OCI-M1 (cell line): ENCODE measurements around the gene GRIA4.
"Not testable (repeated sequence)": the region's sequence is repeated elsewhere in the genome, so short reads cannot be mapped to it uniquely, and the experiment has no call there.

Experiments used
- DNase-seq: peaks from one replicate; lab custom pipeline; 2025; lab: John Stamatoyannopoulos, UW

The GRIA4 gene

DNA sequence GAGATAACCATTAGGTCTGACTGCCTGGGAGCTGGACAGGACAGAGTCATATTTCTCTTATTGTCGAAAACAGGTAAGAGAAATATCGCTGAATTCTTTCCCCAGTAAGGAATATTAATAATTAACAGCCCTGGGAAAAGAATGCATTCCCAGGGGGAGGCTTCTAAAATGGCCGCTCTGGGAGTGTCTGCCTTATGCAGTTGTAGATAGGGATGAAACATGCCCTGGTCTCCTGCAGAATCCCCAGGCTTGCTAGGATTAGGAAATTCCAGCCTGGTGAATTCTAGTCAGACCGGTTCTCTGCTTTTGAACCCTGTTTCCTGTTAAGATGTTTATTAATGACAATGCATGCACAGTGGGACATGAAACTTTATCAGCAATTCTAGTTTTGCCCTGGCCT lies 393.2 kb downstream of the GRIA4 start:
- DNase-seq, result not testable (repeated sequence)

DNA sequence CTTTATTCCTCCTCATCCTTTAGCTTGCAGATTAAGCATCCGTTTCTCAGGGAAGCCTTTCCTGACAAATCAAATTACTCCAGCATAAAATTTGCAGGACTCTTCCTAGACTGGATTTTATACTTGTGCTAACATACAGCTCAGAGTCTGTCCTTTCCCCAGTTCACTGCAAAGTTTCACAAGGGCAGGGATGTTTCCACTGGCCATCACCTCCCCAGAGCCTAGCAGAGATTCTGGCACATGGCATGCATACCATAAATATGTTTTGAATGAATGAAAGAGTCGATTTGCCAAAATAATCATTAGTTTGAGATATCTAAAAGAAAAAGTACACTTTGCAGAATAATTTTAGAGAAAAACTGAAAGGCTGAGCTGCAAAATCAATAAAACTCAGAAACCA lies 401.6 kb downstream of the GRIA4 start:
- no peak for DNase-seq

GRCh38 chr11:106012744-106013143 lies 402.9 kb downstream of the GRIA4 start:
- DNase-seq, result peak; percentile 19

DNA sequence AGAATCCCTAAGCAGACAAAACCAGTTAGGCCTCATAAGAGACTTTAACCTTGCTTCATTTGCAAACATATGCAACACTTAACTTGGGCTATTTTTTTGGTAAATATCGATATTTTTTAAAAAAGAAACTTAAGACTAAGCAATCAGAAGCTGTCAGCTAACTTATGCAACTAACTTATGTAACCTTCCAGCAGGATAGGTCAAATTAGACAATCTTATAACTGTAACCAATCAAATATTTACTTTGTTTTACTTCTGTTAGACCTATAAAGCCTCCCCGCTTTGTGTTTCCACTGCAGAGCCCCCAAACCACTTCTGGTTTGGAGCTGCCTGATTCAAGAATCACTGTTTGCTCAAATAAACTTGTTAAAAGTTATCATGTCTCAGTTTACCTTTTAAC lies 404.2 kb downstream of the GRIA4 start:
- DNase-seq, result no peak

GRCh38 chr11:106014620-106015019 lies 404.7 kb downstream of the GRIA4 start:
- DNase-seq, result no peak

GRCh38 chr11:106015066-106015465 lies 405.2 kb downstream of the GRIA4 start:
- DNase-seq, result no peak

- no peak for DNase-seq
These were observed 407.2 kb downstream of the GRIA4 start for GRCh38 chr11:106017093-106017492.

DNA sequence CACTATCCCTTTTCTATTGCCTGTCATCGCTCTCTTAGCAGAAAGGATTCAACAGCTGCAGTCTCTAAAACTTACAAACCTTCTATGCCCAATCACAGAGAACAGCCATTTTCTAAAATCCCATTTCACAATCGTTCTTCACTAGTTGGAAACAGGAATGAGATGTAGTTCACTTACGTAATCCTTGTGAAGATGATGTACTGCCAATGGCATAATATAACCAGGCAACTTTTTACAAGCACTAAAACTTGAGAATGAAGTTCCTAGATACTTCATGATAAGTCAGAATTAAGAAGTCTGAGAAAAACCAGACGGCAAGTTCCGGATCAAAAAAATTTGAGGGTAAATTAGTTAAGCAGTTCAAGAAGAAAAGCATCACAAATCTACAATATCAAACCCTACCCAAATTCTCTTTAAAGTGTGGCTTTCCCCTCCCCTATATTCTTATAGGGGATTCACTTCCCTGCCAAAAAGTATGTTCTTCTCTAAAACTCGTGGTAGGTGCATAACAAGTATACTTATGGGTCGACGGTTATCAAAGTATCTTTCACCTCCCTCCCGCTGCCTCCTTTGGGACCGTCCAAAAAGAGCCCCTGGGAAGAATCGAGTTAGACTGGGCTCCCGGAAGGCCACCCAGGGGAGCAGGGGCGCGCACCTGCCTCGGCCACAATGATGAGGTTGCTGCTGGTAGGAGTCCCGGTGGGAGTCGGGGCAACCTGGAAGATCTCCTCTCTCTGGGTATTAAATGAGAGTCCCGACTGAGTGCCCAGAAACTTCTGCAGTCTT lies 411.5 kb downstream of the GRIA4 start:
- DNase-seq, result peak; percentile 5

DNA sequence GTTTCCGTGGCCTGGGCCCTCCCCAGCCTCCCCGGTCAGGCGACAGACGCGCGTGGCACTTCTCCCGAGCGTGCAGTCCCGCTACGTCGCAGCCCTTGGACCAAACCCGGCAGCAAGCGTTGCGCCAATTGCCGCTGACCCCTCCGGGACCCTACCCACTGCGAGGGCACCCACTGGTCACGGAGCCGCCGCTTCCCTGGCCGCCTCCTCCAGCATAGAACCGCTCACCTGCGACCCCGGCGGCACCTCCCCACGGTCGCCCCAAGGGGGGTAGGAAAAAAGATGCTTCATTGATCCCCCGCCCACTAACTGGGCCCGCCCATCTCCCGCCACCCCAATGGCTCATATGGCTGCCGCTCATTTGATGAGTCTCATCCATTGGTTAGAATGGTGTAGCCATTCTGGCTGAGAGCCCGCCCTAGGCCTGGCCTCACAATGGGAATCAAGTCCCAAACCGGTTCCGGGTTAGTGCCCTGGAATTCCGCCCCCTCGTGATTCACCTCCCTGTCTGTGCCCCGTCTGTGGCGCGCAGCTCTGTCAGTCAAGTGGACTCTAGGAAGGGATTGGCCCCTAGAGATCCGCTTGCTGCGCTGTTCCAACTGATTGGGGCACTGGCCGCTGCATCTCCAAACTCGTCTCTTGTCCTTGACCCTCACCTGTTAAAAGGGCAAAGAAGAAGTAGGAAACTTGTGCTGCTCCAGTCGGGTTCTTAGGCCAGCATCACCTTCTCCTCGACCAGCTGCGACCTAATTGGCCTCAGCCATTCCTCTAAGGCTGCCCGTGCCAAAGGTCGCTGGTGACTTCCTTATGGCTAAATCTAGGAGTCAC lies 412.3 kb downstream of the GRIA4 start, which contains the start of gene MSANTD4:
Gene MSANTD4, minus strand, starts transcription at position 274 of the 828 bp plus-strand sequence. CDS start 11,323 bp downstream, outside the sequence.
- DNase-seq, result peak; percentile 90

- no peak for DNase-seq
These were observed 413.0 kb downstream of the GRIA4 start for GRCh38 chr11:106022795-106023275.

DNA sequence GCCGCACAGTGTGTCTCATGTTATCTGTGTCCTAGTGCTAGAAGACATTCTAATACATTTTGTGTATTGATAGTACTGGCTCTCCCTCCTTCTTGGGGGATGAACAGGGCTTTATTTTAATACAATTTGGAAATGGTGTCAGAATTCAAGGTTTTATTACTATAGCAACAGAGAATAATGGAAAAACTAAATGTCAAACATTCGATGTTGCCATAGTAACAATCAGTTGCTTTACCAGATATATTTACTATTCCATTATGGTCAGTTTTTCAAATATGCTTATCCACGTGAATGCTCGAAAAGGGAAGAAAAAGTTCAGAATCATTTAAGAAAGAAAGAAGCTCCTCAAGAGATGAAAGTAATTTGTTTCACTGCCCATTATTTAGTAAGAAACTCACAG lies 420.7 kb downstream of the GRIA4 start:
- DNase-seq, result no peak

DNA sequence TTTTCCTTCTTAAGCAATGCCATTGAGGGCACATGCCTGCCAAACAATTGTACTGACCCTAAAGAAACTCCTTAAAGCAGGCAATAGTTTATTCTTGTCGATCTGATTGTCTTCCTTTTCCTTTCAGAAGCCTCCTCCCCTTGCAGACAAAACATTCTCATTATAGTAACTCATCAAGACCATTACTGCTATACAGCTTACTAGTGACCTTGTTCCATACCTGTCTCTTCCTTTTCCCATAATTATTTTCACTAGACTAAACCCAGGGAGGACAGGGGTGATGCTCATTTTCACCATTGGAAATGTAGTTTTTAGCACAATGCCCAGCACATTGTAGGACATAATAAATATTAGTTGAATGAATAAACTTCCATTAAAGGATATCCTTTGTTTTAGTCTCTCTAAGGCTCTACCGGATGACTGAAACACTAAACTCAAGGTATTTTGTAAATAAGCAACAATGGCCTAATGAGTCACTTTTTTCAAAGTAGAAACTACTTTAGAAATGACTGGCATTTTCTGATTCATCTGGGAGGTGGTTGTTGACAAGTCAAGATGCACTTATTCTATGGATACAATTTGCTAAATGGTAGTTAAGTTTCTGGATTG lies 421.4 kb downstream of the GRIA4 start:
- DNase-seq, result no peak
